SK-N-SH (cell line): Measurements from ENCODE around the gene CNGA3. TPM values are rescaled to one million over a fixed set of nuclear protein-coding genes. Genes with fewer than 3 reads are reported as not detected.

Experiments used
- CTCF ChIA-PET: fragments of 300-600, 350-600 bp; formaldehyde crosslinking; extraction: SDS; loops from one replicate; lab custom pipeline; 2021; lab: Yijun Ruan, JAX
- POLR2A ChIA-PET: fragments of 350-600 bp; sonication (Branson Sonifier 250); formaldehyde crosslinking; extraction: SDS; loops from one replicate; lab custom pipeline; 2020; ENCODE audit warnings: antibody characterized with exemption, inconsistent platforms; lab: Yijun Ruan, JAX
- DNase-seq: peaks from one replicate; pipeline ENCODE4 v3.0.0; 2012
- H2AFZ ChIP-seq: fragments of 200-600 bp; sonication (generic); 2 replicates; pipeline ENCODE4 v1.8.1; 2016; ENCODE audit warnings: antibody characterized with exemption, mild to moderate bottlenecking, low read depth
- H3F3A ChIP-seq: fragments of 200-600 bp; sonication (generic); replicated peaks from 2 replicates; pipeline ENCODE3; 2016; ENCODE audit warnings: antibody characterized with exemption, mild to moderate bottlenecking; ENCODE audit not compliant: insufficient read depth
- H3K27ac ChIP-seq, 2 experiments: fragments of 200-500 bp in 1 of 2; fragments of 200-600 bp in 1 of 2; sonication (Bioruptor generic) in 1 of 2; sonication (generic), shearing (Covaris generic) in 1 of 2; 2 replicates each; pipeline versions ENCODE4 v1.5.1 to v1.6.1; 2014 to 2016; ENCODE audit warnings: low read depth in 2 of 2, inconsistent platforms in 1 of 2, low read length in 1 of 2, mild to moderate bottlenecking in 1 of 2, mixed read lengths in 1 of 2
- H3K27me3 ChIP-seq: fragments of 200-600 bp; sonication (generic), shearing (Covaris generic); 2 replicates; pipeline ENCODE4 v1.6.1; 2016; ENCODE audit warnings: mixed run types; ENCODE audit not compliant: insufficient read depth
- H3K36me3 ChIP-seq, 2 experiments: fragments of 200-500 bp in 1 of 2; fragments of 200-600 bp in 1 of 2; sonication (Bioruptor generic) in 1 of 2; sonication (generic) in 1 of 2; replicated peaks in 1 of 2; 2 replicates each; pipeline versions ENCODE3 to v1.5.1; 2014 to 2016; ENCODE audit warnings: low read length in 1 of 2, mild to moderate bottlenecking in 1 of 2; ENCODE audit not compliant: insufficient read depth in 2 of 2, control insufficient read depth in 1 of 2
- H3K4me1 ChIP-seq, 2 experiments: fragments of 200-500 bp in 1 of 2; fragments of 200-600 bp in 1 of 2; sonication (Bioruptor generic) in 1 of 2; sonication (generic), shearing (Covaris generic) in 1 of 2; 2 replicates each; pipeline versions ENCODE4 v1.5.1 to v1.6.1; 2014 to 2016; ENCODE audit warnings: low read depth in 1 of 2, low read length in 1 of 2, mixed run types in 1 of 2; ENCODE audit not compliant: insufficient read depth in 2 of 2, control insufficient read depth in 1 of 2
- H3K4me2 ChIP-seq: fragments of 200-600 bp; sonication (generic), shearing (Covaris generic); 2 replicates; pipeline ENCODE4 v1.6.1; 2017; ENCODE audit warnings: mixed run types
- H3K4me3 ChIP-seq, 2 experiments: fragments of 200-500 bp in 1 of 2; fragments of 200-600 bp in 1 of 2; sonication (Bioruptor generic) in 1 of 2; sonication (generic), shearing (Covaris generic) in 1 of 2; 2 replicates each; pipeline versions ENCODE4 v1.5.1 to v1.8.1; 2014 to 2016; ENCODE audit warnings: low read depth in 2 of 2, inconsistent platforms in 1 of 2, low read length in 1 of 2, mild to moderate bottlenecking in 1 of 2, mixed read lengths in 1 of 2, moderate library complexity in 1 of 2
- H3K79me2 ChIP-seq: fragments of 200-600 bp; sonication (generic); 2 replicates; pipeline ENCODE4 v1.8.1; 2017; ENCODE audit warnings: mild to moderate bottlenecking; ENCODE audit not compliant: insufficient read depth
- H3K9ac ChIP-seq: fragments of 200-600 bp; sonication (generic); 2 replicates; pipeline ENCODE4 v1.6.1; 2017; ENCODE audit warnings: mixed run types
- H3K9me2 ChIP-seq: fragments of 200-600 bp; sonication (generic); 2 replicates; pipeline ENCODE4 v1.6.1; 2017; ENCODE audit warnings: mixed run types
- H3K9me3 ChIP-seq: fragments of 200-600 bp; sonication (generic); 2 replicates; pipeline ENCODE4 v1.6.1; 2017; ENCODE audit warnings: mixed run types, mild to moderate bottlenecking, moderate library complexity
- H4K20me1 ChIP-seq: fragments of 200-600 bp; sonication (generic); 2 replicates; pipeline ENCODE4 v1.6.1; 2017; ENCODE audit warnings: mild to moderate bottlenecking, mixed run types; ENCODE audit not compliant: insufficient read depth
- CTCF ChIP-seq: fragments of 200-600 bp; sonication (generic); IDR thresholded peaks from 2 replicates; pipeline ENCODE4 v1.6.1; 2017; ENCODE audit warnings: antibody characterized with exemption, mild to moderate bottlenecking, moderate library complexity
- EP300 ChIP-seq, 2 experiments: IDR thresholded peaks; 2 replicates each; pipeline versions ENCODE4 v1.4.0 to v1.6.1; 2012; ENCODE audit warnings: borderline replicate concordance in 1 of 2, low read depth in 1 of 2, low read length in 1 of 2
- FOXJ3 ChIP-seq: sonication (generic); formaldehyde crosslinking; IDR thresholded peaks from 2 replicates; pipeline ENCODE4 v1.5.1; 2020; ENCODE audit warnings: mild to moderate bottlenecking, missing genetic modification reagents
- IRF3 ChIP-seq: fragments of 150-350 bp; IDR thresholded peaks from 2 replicates; pipeline ENCODE4 v1.6.1; 2016; ENCODE audit warnings: mild to moderate bottlenecking, low read depth, low read length
- PBX3 ChIP-seq: IDR thresholded peaks from 2 replicates; pipeline ENCODE4; 2012
- SIN3A ChIP-seq: IDR thresholded peaks from 2 replicates; pipeline ENCODE4 v1.6.1; 2012; ENCODE audit warnings: low read depth, mild to moderate bottlenecking, low read length, moderate library complexity, borderline replicate concordance
- SMC3 ChIP-seq: IDR thresholded peaks from 2 replicates; pipeline ENCODE4 v1.6.1; 2012; ENCODE audit warnings: low read depth, low read length, improper control_type of control experiment
- TCF12 ChIP-seq: IDR thresholded peaks from 2 replicates; pipeline ENCODE4 v1.4.0; 2012
- ZBTB33 ChIP-seq: IDR thresholded peaks from 2 replicates; pipeline ENCODE4 v1.4.0; 2012; ENCODE audit warnings: low read depth, borderline replicate concordance
- WGBS: methylation state at CpG from one replicate; pipeline ENCODE4 v1.1.6; 2017; ENCODE audit warnings: low lambda C conversion rate; 5-methylcytosine and 5-hydroxymethylcytosine counted together
- polyA plus RNA-seq, 3 experiments: library from polyadenylated mRNA; depleted of rRNA; stranded (reverse); fragments of >200 nt; gene quantifications; 2 replicates each; pipeline ENCODE4 v1.2.3, GENCODE V29; 2012

The CNGA3 gene
- polyA plus RNA-seq, 1 of the 3 experiments (the other 2 are of a cell fraction), result not detected

- Histone ChIP-seq H3K79me2 (no peaks in the 10 kb centered on the region), H4K20me1 (no peaks in the 10 kb centered on the region), H3K36me3 (no peaks in the 10 kb centered on the region), H3K4me2 (no peak overlapping the region), H3K4me1 (peaks cover 0 to 6% of the 10 kb centered on the region in 2 experiments; a peak in 1 of 4 replicates), H3F3A (no peaks in the 10 kb centered on the region), H3K9ac (no peak overlapping the region), H3K27ac (no peak overlapping the region), H3K4me3 (no peak overlapping the region), H3K9me3 (no peaks in the 10 kb centered on the region), H2AFZ (no peak overlapping the region), H3K9me2 (no peaks in the 10 kb centered on the region)
- ChIA-PET CTCF (interaction anchor here (1.3 to 1.6 kb wide), 5 partner anchors 8 to 682 kb away, joined by 3 to 6 read pairs (median 5); no protein-coding TSS in a partner anchor), POLR2A (no interaction called here)
- no peak for DNase-seq
- 66% methylated on average over 7 of the region's 8 CpGs for WGBS
- no peak for TF ChIP-seq SMC3
- no peak for TF ChIP-seq SIN3A
- TF ChIP-seq PBX3, result no peak
- no peak for TF ChIP-seq IRF3
- no peak for TF ChIP-seq CTCF
- TF ChIP-seq EP300 (IDR thresholded peaks at IDR 0.05; ENCODE audit: borderline replicate concordance in 1 of 2, low read depth in 1 of 2, low read length in 1 of 2), result no peak
- no peak for TF ChIP-seq FOXJ3 (CRISPR knock-in tag)
- TF ChIP-seq, all 33 proteins: peak for 0
- peaks cover 21% of the 10 kb centered on the region; the same call in 1 of the 2 replicates for H3K27me3 ChIP-seq
Measured at GRCh38 chr2:98381494-98381893, 35.2 kb downstream of the CNGA3 start.

GRCh38 chr2:98382086-98382485, 35.8 kb downstream of the CNGA3 start:
- no peak overlapping the region for H3K4me3 ChIP-seq
- WGBS, result 77% methylated on average over 11 of the region's 11 CpGs
- no peak overlapping the region for H2AFZ ChIP-seq
- H3K4me1 ChIP-seq, result peaks cover 0 to 4% of the 10 kb centered on the region in 2 experiments; a peak in 1 of 4 replicates
- no peak overlapping the region for H3K4me2 ChIP-seq
- no peak overlapping the region for H3K9ac ChIP-seq
- no peaks in the 10 kb centered on the region for H3K36me3 ChIP-seq
- CTCF ChIA-PET, result interaction anchor here (1.3 to 1.6 kb wide), 4 partner anchors 9 to 682 kb away, joined by 3 to 6 read pairs (median 4); no protein-coding TSS in a partner anchor
- TF ChIP-seq TCF12 (no peak), CTCF (no peak), ZBTB33 (no peak)
- H3K9me3 ChIP-seq, result no peaks in the 10 kb centered on the region
- H3K9me2 ChIP-seq, result no peaks in the 10 kb centered on the region
- no peak for DNase-seq
- no peaks in the 10 kb centered on the region for H3K79me2 ChIP-seq
- no peaks in the 10 kb centered on the region for H3F3A ChIP-seq
- peaks cover 15% of the 10 kb centered on the region; the same call in 1 of the 2 replicates for H3K27me3 ChIP-seq
- no peaks in the 10 kb centered on the region for H4K20me1 ChIP-seq
- H3K27ac ChIP-seq, result no peak overlapping the region
- POLR2A ChIA-PET, result no interaction called here
